Uterus (tissue), 4 donors: ENCODE measurements around the gene EVA1C. TPM values are rescaled to one million over a fixed set of nuclear protein-coding genes. Genes with fewer than 3 reads are reported as not detected.
A peak's percentile ranks its signal among the peaks of the same experiment; 100 is the strongest.

Source experiments
- DNase-seq, 2 donors: peaks; one replicate each; pipeline ENCODE4 v3.0.0-alpha.2; 2019 to 2020
- H3K27ac ChIP-seq, 2 donors: fragments of 200-600 bp; sonication (generic); 1 replicate in 1 of 2; 2 replicates in 1 of 2; pipeline ENCODE4 v1.5.1; 2016 to 2018
- H3K27me3 ChIP-seq, 2 donors: fragments of 200-600 bp; sonication (generic); one replicate each; pipeline ENCODE4 v1.5.1; 2018 to 2019; ENCODE audit warnings: control low read depth in 1 of 2
- H3K36me3 ChIP-seq, 2 donors: fragments of 200-600 bp; sonication (generic); one replicate each; pipeline ENCODE4 v1.5.1; 2019; ENCODE audit warnings: control low read depth in 1 of 2
- H3K4me1 ChIP-seq, 2 donors: fragments of 200-600 bp; sonication (generic); one replicate each; pipeline ENCODE4 v1.5.1; 2018 to 2019; ENCODE audit warnings: control low read depth in 1 of 2
- H3K4me3 ChIP-seq, 2 donors: fragments of 200-600 bp; sonication (generic); 1 replicate in 1 of 2; 2 replicates in 1 of 2; pipeline ENCODE4 v1.5.1; 2018 to 2019; ENCODE audit warnings: mild to moderate bottlenecking in 1 of 2
- H3K9me3 ChIP-seq, 2 donors: fragments of 200-600 bp; sonication (generic); one replicate each; pipeline ENCODE4 v1.5.1; 2019; ENCODE audit warnings: control low read depth in 1 of 2
- POLR2A ChIP-seq, 2 donors: fragments of 450-650 bp; IDR thresholded peaks; one replicate each; pipeline ENCODE4 v1.6.1; 2016; ENCODE audit warnings: antibody characterized with exemption in 2 of 2, mild to moderate bottlenecking in 1 of 2, moderate library complexity in 1 of 2
- intact Hi-C: fragments of 100-400 bp; cut with DNase I; formaldehyde crosslinking; loops from one replicate; pipeline ENCODE4 v1.15.1; 2023; ENCODE audit warnings: low total_unique reads
- total RNA-seq, 4 donors: library from RNA; depleted of rRNA in 3 of 4; stranded (reverse); fragments of >200 nt in 3 of 4; gene quantifications; one replicate each; pipeline versions ENCODE4 v1.1.0 to v1.2.4, GENCODE V29; 2014 to 2023
- TF ChIP-seq, protein P1 (sequence below), 4 experiments: fragments of 200-600 bp in 2 of 4; fragments of 450-650 bp in 2 of 4; sonication (generic) in 2 of 4; IDR thresholded peaks; one replicate each; pipeline ENCODE4 v1.5.1; 2016 to 2019; ENCODE audit warnings: antibody characterized with exemption in 4 of 4, mild to moderate bottlenecking in 2 of 4, moderate library complexity in 1 of 4
- donor health status: DM: yes; HTN: yes; CAD: no.

The EVA1C gene
- total RNA-seq, 4 donors from 2014 or later, result 8.3 to 105 (median 48.7) TPM

DNA sequence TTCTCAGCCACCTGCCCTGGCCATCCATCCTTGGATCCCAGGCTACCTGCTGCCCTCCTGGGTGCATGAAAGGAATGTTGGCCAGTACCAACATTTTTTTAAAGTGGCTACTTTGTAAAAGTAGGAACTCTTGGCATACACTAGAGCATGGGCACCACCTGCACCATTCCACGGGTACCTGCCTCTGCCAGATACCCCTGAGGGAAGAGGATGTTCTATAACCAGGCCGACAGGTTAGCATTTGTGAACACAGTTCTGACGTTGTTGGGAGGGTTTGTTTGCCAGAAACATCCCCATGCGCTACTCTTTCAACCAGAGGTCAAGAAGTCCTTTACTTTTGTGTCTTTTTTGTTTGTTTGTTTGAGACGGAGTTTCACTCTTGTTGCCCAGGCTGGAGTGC is 43.0 kb downstream of the EVA1C start:
- Histone ChIP-seq H3K27ac (peak overlapping the region; percentile 93 to 99), H3K4me1 (peaks cover 14 to 29% of the 10 kb centered on the region in 2 donors), H3K4me3 (no peak overlapping the region), H3K9me3 (no peaks in the 10 kb centered on the region), H3K36me3 (no peaks in the 10 kb centered on the region), H3K27me3 (no peaks in the 10 kb centered on the region)
- DNase-seq, result no peak
- intact Hi-C loops, result no loop called here
- no peak for TF ChIP-seq POLR2A (IDR thresholded peaks at IDR 0.05)
- TF ChIP-seq, protein P1, sequence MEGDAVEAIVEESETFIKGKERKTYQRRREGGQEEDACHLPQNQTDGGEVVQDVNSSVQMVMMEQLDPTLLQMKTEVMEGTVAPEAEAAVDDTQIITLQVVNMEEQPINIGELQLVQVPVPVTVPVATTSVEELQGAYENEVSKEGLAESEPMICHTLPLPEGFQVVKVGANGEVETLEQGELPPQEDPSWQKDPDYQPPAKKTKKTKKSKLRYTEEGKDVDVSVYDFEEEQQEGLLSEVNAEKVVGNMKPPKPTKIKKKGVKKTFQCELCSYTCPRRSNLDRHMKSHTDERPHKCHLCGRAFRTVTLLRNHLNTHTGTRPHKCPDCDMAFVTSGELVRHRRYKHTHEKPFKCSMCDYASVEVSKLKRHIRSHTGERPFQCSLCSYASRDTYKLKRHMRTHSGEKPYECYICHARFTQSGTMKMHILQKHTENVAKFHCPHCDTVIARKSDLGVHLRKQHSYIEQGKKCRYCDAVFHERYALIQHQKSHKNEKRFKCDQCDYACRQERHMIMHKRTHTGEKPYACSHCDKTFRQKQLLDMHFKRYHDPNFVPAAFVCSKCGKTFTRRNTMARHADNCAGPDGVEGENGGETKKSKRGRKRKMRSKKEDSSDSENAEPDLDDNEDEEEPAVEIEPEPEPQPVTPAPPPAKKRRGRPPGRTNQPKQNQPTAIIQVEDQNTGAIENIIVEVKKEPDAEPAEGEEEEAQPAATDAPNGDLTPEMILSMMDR (IDR thresholded peaks at IDR 0.05), result no peak

DNA sequence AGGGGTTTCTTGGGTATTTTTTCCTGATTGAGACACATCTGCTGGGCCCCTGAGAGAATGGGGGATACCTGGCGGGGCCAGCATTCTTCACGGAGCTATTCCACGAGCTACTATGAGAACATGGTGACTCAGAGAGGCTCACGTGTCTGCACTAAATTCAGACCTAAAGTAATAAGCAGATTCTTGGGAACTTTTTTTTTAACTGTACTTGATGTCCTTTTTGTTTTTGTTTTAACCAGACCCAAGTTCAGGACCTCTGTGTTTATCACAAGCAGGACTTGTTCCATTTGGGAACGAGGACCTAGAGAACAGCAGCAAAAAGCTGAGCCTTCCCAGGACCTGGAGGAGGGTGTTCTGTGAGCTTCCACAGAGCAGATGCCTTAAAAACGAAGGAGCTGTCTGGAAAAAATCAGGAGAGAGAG is 44.0 kb downstream of the EVA1C start:
- TF ChIP-seq POLR2A (IDR thresholded peaks at IDR 0.05), result peak; percentile 17 to 19
- TF ChIP-seq, protein P1 (IDR thresholded peaks at IDR 0.05), result no peak
- Histone ChIP-seq H3K9me3 (no peaks in the 10 kb centered on the region), H3K27ac (peak overlapping the region; percentile 93 to 99), H3K4me3 (no peak overlapping the region), H3K36me3 (no peaks in the 10 kb centered on the region), H3K4me1 (peaks cover 14 to 25% of the 10 kb centered on the region in 2 donors), H3K27me3 (no peaks in the 10 kb centered on the region)
- intact Hi-C loops, result no loop called here
- DNase-seq, result peak; percentile 67 to 90

DNA sequence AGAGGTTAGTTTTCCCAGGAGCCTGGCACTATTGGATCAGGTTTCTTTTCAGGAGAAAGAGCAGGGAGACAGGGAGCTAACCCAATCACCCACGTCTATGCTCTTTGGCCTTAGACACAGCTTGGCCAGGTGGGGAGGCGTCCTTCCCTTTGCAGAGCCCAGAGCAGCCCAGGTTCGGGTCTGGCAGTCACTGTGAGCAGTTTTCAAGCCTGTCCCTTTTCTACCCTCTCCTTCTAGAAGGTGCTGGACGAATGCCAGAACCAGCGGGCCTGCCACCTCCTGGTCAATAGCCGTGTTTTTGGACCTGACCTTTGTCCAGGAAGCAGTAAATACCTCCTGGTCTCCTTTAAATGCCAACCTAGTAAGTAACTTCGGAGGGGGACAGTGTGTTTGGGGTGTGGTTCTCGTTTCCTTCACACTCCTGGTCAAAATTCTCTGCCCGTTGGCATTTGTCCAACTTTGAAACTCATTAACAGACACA is 44.9 kb downstream of the EVA1C start:
- intact Hi-C loops, result no loop called here
- H3K4me3 ChIP-seq, result no peak overlapping the region

DNA sequence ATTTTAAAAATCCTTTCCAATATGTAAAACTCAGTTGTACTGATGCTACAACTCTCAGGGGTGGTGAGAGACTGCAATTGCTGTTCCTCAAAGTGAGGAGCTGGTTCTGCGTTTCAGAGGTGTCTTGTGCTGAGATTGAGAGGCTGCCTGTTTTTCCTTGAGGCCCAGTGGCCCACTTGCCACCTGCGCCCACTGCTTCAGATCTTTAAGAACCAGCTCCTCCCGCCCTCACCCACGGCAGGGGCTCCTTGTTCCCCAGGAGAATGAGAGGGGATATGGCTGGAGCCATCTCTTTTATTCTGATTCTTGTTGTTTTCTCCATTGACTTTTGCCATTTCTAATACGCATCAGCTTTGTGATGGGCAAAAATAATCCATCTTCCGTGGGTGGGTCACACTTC is 45.5 kb downstream of the EVA1C start:
- Histone ChIP-seq H3K4me1 (peaks cover 14 to 25% of the 10 kb centered on the region in 2 donors), H3K27ac (peak overlapping the region; percentile 93 to 99), H3K4me3 (no peak overlapping the region), H3K36me3 (no peaks in the 10 kb centered on the region), H3K27me3 (no peaks in the 10 kb centered on the region), H3K9me3 (no peaks in the 10 kb centered on the region)
- no peak for DNase-seq
- intact Hi-C loops, result no loop called here
- TF ChIP-seq POLR2A (IDR thresholded peaks at IDR 0.05), result no peak
- TF ChIP-seq, protein P1 (IDR thresholded peaks at IDR 0.05), result no peak

More for the DNA sequence above, 44.9 kb downstream of the EVA1C start:
- TF ChIP-seq, protein P1 (IDR thresholded peaks at IDR 0.05), result no peak
- DNase-seq, result peak; percentile 35 to 68
- H3K9me3 ChIP-seq, result no peaks in the 10 kb centered on the region
- no peaks in the 10 kb centered on the region for H3K36me3 ChIP-seq
- H3K4me1 ChIP-seq, result peaks cover 14 to 25% of the 10 kb centered on the region in 2 donors
- no peaks in the 10 kb centered on the region for H3K27me3 ChIP-seq
- peak overlapping the region; percentile 93 to 99 for H3K27ac ChIP-seq

DNA sequence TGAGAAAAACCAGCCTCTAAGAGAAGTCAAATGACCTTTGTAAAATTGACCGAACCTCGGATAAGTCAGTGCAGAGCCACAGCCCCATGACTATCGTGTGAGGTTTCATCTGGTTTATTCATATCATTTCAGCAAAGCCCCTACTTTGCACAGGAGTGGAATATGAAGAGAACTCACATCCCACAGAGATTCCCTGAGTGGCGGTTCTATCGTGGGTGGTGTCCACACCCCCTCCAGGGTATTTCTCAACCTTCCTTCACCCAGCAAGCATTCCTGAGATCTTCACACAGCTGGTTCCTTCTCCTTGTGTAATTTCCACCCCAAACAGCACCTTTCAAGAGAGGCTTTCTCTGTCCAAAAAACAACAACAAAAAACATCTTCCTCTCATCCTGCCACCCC is 47.5 kb downstream of the EVA1C start:
- Histone ChIP-seq H3K36me3 (no peaks in the 10 kb centered on the region), H3K27ac (peak overlapping the region; percentile 81 to 99), H3K4me1 (peaks cover 18 to 35% of the 10 kb centered on the region in 2 donors), H3K4me3 (no peak overlapping the region), H3K9me3 (no peaks in the 10 kb centered on the region), H3K27me3 (no peaks in the 10 kb centered on the region)
- no peak for DNase-seq
- no peak for TF ChIP-seq POLR2A (IDR thresholded peaks at IDR 0.05)
- TF ChIP-seq, protein P1 (IDR thresholded peaks at IDR 0.05), result no peak
- intact Hi-C loops, result no loop called here
